ENCODE data around the gene AMPH.

DNA sequence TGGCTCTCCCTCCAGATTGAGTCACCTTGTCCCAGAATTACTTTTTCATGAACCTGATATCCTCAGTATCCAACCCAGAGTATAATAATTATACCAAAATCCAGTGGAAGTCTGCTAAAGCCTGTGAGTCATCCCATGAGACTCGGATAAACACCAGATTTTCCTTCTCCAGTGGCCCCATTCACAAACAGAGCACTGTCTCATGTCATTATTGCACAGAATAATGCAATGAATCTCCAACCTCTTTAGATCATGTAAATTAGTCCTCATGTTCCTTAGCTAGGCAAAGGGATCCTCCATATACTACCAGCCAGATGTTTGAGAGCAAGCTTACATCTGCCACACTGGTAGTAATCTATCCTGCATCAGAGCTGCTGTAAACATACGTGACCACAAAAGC lies 89.0 kb downstream of the AMPH start:
- TF ChIP-seq POLR2A (IDR thresholded peaks at IDR 0.05; ENCODE audit: low read depth, low read length) (no peak), TAF1 (IDR thresholded peaks at IDR 0.05; ENCODE audit: low read depth, low read length) (no peak), POLR2AphosphoS5 (IDR thresholded peaks at IDR 0.05; ENCODE audit: low read depth, low read length) (no peak), SPI1 (IDR thresholded peaks at IDR 0.05; ENCODE audit: low read depth, low read length) (no peak), POU2F2 (IDR thresholded peaks at IDR 0.05; ENCODE audit: low read depth, low read length) (no peak)

All from GM12891 (cell line).